ENCODE data around the gene CAP1. TPM values are rescaled to one million over a fixed set of nuclear protein-coding genes. Genes with fewer than 3 reads are reported as not detected.

Gene CAP1, protein sequence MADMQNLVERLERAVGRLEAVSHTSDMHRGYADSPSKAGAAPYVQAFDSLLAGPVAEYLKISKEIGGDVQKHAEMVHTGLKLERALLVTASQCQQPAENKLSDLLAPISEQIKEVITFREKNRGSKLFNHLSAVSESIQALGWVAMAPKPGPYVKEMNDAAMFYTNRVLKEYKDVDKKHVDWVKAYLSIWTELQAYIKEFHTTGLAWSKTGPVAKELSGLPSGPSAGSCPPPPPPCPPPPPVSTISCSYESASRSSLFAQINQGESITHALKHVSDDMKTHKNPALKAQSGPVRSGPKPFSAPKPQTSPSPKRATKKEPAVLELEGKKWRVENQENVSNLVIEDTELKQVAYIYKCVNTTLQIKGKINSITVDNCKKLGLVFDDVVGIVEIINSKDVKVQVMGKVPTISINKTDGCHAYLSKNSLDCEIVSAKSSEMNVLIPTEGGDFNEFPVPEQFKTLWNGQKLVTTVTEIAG
- total RNA-seq (2016; rRNA removed; fragmentation: Illumina TruSeq; extraction: Trizol) (174 and 228 TPM in 2 replicates), polyA plus RNA-seq (2011; rRNA removed) (166 and 195 TPM in 2 replicates), polyA minus RNA-seq (2011; rRNA and poly(A)+ RNA removed; ENCODE audit: low replicate concordance) (144 and 148 TPM in 2 replicates), Bru-seq, nascent RNA (percentile 82 among the genes with signal in this experiment), BruChase-seq, experiment 1, labeled RNA remaining after a 6-hour chase (percentile 91 among the genes with signal in this experiment), BruChase-seq, experiment 2, labeled RNA remaining after a 2-hour chase (percentile 83 among the genes with signal in this experiment)
- total RNA-seq (2016; cell fraction: cytosol; rRNA removed; fragmentation: Illumina TruSeq; extraction: Trizol; ENCODE audit: low read depth): 20.2 and 22.6 TPM in 2 replicates
- total RNA-seq (2016; cell fraction: insoluble cytoplasmic fraction; rRNA removed; fragmentation: Illumina TruSeq; extraction: Trizol): 168 and 225 TPM in 2 replicates
- 60.4 and 63.8 TPM in 2 replicates for total RNA-seq (2016; cell fraction: membrane; rRNA removed; fragmentation: Illumina TruSeq; extraction: Trizol)
- total RNA-seq (2016; cell fraction: nucleus; rRNA removed; fragmentation: Illumina TruSeq; extraction: Trizol): 78.4 and 78.5 TPM in 2 replicates
- polyA plus RNA-seq (2011; cell fraction: cytosol; rRNA removed): 133 and 166 TPM in 2 replicates
- polyA plus RNA-seq (2011; cell fraction: nucleus; rRNA removed): 60.0 and 61.0 TPM in 2 replicates
- 141 and 150 TPM in 2 replicates for polyA plus RNA-seq (2012)
- polyA plus RNA-seq (2016; cell fraction: cytosol; fragmentation: Illumina TruSeq; extraction: Trizol; ENCODE audit: low read depth): 19.7 and 20.6 TPM in 2 replicates
- polyA plus RNA-seq (2016; cell fraction: insoluble cytoplasmic fraction; fragmentation: Illumina TruSeq; extraction: Trizol; ENCODE audit: low read depth): 216 and 228 TPM in 2 replicates
- 43.3 and 46.3 TPM in 2 replicates for polyA plus RNA-seq (2016; cell fraction: membrane; fragmentation: Illumina TruSeq; extraction: Trizol; ENCODE audit: low read depth)
- 84.0 and 90.0 TPM in 2 replicates for polyA plus RNA-seq (2016; cell fraction: nucleus; fragmentation: Illumina TruSeq; extraction: Trizol; ENCODE audit: insufficient read depth, low read depth)
- 105 and 109 TPM in 2 replicates for polyA minus RNA-seq (2011; cell fraction: cytosol; rRNA and poly(A)+ RNA removed)
- 77.9 and 90.9 TPM in 2 replicates for polyA minus RNA-seq (2011; cell fraction: nucleus; rRNA and poly(A)+ RNA removed)
- long read RNA-seq, experiment 1, transcript CAP1-203 (13 exons, 3,105 nt): minor isoform, 20 of 233 reads
- long read RNA-seq, experiment 1, transcript CAP1-201 (13 exons, 2,592 nt): minor isoform, 6 of 233 reads
- long read RNA-seq, experiment 1, transcript CAP1-202 (13 exons, 1,496 nt): minor isoform, 42 of 233 reads
- long read RNA-seq, experiment 1, transcript CAP1-206 (13 exons, 2,217 nt): major isoform, 68 of 233 reads
- long read RNA-seq, experiment 1, partial matches to known transcripts: 45 of 233 reads
- long read RNA-seq, experiment 1, other reads (novel, unspliced or antisense): 44 of 233 reads
- long read RNA-seq, experiment 2, transcript CAP1-202 (13 exons, 1,496 nt): minor isoform, 18 of 398 reads
- long read RNA-seq, experiment 2, transcript CAP1-203 (13 exons, 3,105 nt): minor isoform, 13 of 398 reads
- long read RNA-seq, experiment 2, transcript CAP1-206 (13 exons, 2,217 nt): major isoform, 63 of 398 reads
- long read RNA-seq, experiment 2, transcript CAP1-201 (13 exons, 2,592 nt): minor isoform, 13 of 398 reads
- long read RNA-seq, experiment 2, partial matches to known transcripts: 211 of 398 reads
- long read RNA-seq, experiment 2, other reads (novel, unspliced or antisense): 64 of 398 reads

DNA sequence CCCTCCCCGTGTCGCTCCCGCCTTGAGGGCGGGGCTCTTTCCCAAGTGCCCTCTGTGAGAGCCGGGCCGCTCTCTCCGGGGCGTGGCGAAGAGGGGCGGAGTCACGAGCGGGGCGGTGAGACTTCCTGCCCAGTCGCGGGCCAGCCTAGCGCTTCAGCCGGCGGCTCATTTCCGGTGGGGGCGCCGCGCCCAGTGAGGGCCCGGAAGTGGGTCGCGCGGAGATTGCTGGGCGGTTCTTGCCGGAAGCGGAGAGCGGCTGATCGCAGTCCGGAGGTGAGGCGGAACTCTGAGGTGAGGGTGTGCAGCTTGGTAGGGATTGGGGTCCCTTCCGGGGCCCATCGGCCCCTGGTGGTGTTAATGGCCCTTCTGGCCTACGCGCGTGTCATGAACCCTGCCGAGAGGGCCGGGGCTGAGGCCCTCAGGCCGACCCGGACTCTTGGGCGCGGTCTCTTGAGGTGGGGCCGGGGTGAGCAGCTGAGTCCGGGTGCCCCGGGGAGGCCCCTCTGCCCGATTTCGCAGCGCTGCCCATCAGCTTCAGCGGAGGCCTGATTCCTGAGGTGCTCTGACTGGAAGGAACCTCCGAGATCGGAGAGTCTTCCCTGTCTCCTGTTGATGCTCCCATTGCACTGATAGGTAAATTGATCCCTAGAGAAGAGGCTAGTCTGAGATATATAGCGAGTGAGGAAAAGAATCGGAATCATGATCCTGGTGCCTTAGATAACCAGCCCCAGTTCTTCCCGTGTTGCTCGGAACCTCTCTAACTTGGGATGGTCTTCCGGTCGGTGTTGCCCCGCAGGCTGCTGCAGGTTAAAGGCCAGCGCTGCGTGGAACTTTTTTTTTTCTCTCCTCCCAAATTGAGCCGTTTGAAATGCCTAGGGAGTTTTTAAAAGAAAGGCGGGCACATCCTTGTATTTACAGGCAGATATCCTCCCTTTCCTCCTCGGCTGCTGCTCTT, at the start of gene CAP1:
TSS of gene CAP1 (plus strand) at position 219 of the 955 bp plus-strand sequence. CDS start 18,618 bp downstream, outside the sequence.
- Histone ChIP-seq H3K4me2 (ENCODE audit: low read depth, low read length) (peak within 1 kb of the TSS; percentile 89), H3K4me1 (ENCODE audit: insufficient read depth, low read length) (peaks cover 42% of the 10 kb centered on the region), H3K9ac (ENCODE audit: insufficient read depth, low read depth, low read length) (peak within 1 kb of the TSS; percentile 98), H3K9me3 (ENCODE audit: low read length) (no peaks in the 10 kb centered on the region), H4K20me1 (ENCODE audit: insufficient read depth, low read length) (0 out of 2 replicates have a peak, but pooled peaks cover 16% of the 10 kb centered on the region), H3K4me3 (replicated peaks in 1 of 3; ENCODE audit: insufficient read depth in 1 of 3, low read depth in 2 of 3, low read length in 3 of 3) (peak within 1 kb of the TSS; percentile 88 to 95 (median 92)), H3K79me2 (ENCODE audit: insufficient read depth, low read length) (peaks cover 50% of the 10 kb centered on the region), H2AFZ (ENCODE audit: low read length) (no peak within 1 kb of the TSS), H3K36me3 (replicated peaks in 1 of 2; ENCODE audit: control insufficient read depth in 1 of 2, insufficient read depth in 2 of 2, low read length in 2 of 2) (peaks cover 0 to 3% of the 10 kb centered on the region in 2 experiments; a peak in 1 of 5 replicates), H3K27me3 (ENCODE audit: control insufficient read depth in 1 of 2, insufficient read depth in 2 of 2, low read length in 2 of 2) (no peaks in the 10 kb centered on the region; a peak in 1 of 5 replicates), H3K27ac (ENCODE audit: extremely low read length, insufficient read depth, low read length) (peak within 1 kb of the TSS; percentile 94)
- in situ Hi-C loops (cut with HindIII; ENCODE audit: extremely low pct_ligation_motif_present, low pct_unique_long_range_greater_than_20kb) (no loop called here), intact Hi-C loops (cut with micrococcal nuclease; ENCODE audit: unreplicated experiment) (loop anchor here (2.0 kb wide), 1 partner anchor 16 kb away; no protein-coding TSS in a partner anchor)
- DNase-seq (ENCODE audit: low spot score) (peak; percentile 94), ATAC-seq (peak; percentile 92), FAIRE-seq (peak; percentile 68)
- CTCF ChIA-PET (ENCODE audit: low intra/inter-chr PET ratio, low total read pairs): no interaction called here
- POLR2A ChIA-PET: interaction anchor here (0.7 to 1.6 kb wide), 8 partner anchors 9 to 858 kb away, joined by 3 to 8 read pairs (median 3); partner anchors contain the start of genes MYCL and ZMPSTE24
- BruUV-seq (replicated peaks): TSS peak; percentile 80
- WGBS (ENCODE audit: low lambda C conversion rate): 3% methylated on average over 13 of the region's 65 CpGs
- TF ChIP-seq ZBTB1 (CRISPR knock-in tag; IDR thresholded peaks at IDR 0.05; ENCODE audit: borderline replicate concordance): no peak
- no peak for TF ChIP-seq ZFYVE20 (CRISPR knock-in tag; IDR thresholded peaks at IDR 0.05; ENCODE audit: borderline replicate concordance, low read depth)
- no peak for TF ChIP-seq ZNF501 (CRISPR knock-in tag; IDR thresholded peaks at IDR 0.05)
- no peak for TF ChIP-seq RAD51 (IDR thresholded peaks at IDR 0.05; ENCODE audit: borderline replicate concordance)
- TF ChIP-seq, protein P1, sequence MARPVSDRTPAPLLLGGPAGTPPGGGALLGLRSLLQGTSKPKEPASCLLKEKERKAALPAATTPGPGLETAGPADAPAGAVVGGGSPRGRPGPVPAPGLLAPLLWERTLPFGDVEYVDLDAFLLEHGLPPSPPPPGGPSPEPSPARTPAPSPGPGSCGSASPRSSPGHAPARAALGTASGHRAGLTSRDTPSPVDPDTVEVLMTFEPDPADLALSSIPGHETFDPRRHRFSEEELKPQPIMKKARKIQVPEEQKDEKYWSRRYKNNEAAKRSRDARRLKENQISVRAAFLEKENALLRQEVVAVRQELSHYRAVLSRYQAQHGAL (CRISPR knock-in tag; IDR thresholded peaks at IDR 0.05; ENCODE audit: not compliant biosample characterization): no peak
- TF ChIP-seq TAF1 (CRISPR knock-in tag; IDR thresholded peaks at IDR 0.05): peak; percentile 65; the same call in 1 of the 2 replicates
- no peak for TF ChIP-seq SP140L (CRISPR knock-in tag; IDR thresholded peaks at IDR 0.05; ENCODE audit: borderline replicate concordance)
- TF ChIP-seq ZNF577 (CRISPR knock-in tag; IDR thresholded peaks at IDR 0.05; ENCODE audit: borderline replicate concordance, low read depth): no peak
- peak; percentile 97 for TF ChIP-seq SP4 (CRISPR knock-in tag; IDR thresholded peaks at IDR 0.05)
- TF ChIP-seq, protein P2, sequence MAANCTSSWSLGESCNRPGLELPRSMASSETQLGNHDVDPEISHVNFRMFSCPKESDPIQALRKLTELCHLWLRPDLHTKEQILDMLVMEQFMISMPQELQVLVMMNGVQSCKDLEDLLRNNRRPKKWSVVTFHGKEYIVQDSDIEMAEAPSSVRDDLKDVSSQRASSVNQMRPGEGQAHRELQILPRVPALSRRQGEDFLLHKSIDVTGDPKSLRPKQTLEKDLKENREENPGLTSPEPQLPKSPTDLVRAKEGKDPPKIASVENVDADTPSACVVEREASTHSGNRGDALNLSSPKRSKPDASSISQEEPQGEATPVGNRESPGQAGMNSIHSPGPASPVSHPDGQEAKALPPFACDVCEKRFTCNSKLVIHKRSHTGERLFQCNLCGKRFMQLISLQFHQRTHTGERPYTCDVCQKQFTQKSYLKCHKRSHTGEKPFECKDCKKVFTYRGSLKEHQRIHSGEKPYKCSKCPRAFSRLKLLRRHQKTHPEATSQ (CRISPR knock-in tag; IDR thresholded peaks at IDR 0.05; ENCODE audit: borderline replicate concordance): no peak
